Panc1 (cell line): ENCODE data around the gene SLC34A1.

Experiments used
- POLR2AphosphoS5 ChIP-seq: IDR thresholded peaks from 2 replicates; pipeline ENCODE4 v1.6.1; 2012; ENCODE audit warnings: mild to moderate bottlenecking, low read depth, low read length, moderate library complexity
- SIN3A ChIP-seq: IDR thresholded peaks from 2 replicates; pipeline ENCODE4 v1.6.1; 2012; ENCODE audit warnings: low read depth, mild to moderate bottlenecking, low read length, moderate library complexity, borderline replicate concordance; ENCODE audit not compliant: insufficient read depth
- TCF7L2 ChIP-seq: IDR thresholded peaks from 2 replicates; pipeline ENCODE4 v1.6.1; 2011; ENCODE audit warnings: mild to moderate bottlenecking, low read depth, low read length, inconsistent platforms
- TF ChIP-seq, protein P1 (sequence below): fragments of 450-650 bp; IDR thresholded peaks from 2 replicates; pipeline ENCODE4 v1.5.1; 2017; ENCODE audit warnings: mild to moderate bottlenecking
- TF ChIP-seq, protein P2 (sequence below), 2 experiments: IDR thresholded peaks; 2 replicates each; pipeline ENCODE4 v1.6.1; 2011 to 2012; ENCODE audit warnings: low read depth in 2 of 2, control low read depth in 1 of 2, low read length in 1 of 2, mild to moderate bottlenecking in 1 of 2, moderate library complexity in 1 of 2; ENCODE audit not compliant: insufficient read depth in 1 of 2

DNA sequence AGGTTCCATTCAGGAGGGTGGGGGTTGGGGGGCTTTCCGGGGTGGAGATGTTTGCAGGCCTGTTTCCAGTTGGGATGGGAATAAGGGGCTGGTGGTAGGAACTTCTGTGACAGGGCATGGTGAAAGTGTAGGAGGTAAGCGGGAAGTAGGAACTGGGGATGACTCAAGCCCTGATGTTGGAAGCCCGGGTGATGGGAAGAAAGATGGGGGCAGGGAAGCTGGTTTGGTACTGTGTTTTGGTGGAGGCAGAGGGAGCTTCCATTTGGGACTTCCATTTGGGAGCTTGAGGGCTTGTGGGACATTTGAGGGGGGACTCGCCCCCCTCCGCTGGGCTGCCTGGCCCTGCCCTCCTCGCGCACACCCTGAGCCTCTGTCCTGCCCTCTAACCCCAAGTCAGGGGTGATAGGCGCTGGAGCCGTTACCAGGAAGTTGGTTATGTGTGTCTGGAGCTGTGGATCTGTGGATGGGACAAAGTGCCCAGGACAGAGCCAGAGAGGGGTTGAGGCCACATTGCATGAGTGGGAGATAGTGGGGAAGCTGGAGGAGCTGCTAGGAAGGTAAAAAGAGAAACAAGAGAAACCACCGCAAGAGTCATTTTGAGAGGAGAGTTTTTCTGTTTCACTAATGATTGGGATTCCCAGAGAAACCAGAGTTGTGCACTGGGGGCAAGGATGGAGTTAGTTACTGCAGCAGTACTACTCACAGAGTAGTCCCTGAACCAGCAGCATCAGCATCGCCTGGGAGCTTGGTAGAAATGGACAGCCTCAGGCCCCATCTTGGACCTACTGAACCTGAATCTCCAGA lies 19.9 kb upstream of the SLC34A1 start:
- TF ChIP-seq, protein P1, sequence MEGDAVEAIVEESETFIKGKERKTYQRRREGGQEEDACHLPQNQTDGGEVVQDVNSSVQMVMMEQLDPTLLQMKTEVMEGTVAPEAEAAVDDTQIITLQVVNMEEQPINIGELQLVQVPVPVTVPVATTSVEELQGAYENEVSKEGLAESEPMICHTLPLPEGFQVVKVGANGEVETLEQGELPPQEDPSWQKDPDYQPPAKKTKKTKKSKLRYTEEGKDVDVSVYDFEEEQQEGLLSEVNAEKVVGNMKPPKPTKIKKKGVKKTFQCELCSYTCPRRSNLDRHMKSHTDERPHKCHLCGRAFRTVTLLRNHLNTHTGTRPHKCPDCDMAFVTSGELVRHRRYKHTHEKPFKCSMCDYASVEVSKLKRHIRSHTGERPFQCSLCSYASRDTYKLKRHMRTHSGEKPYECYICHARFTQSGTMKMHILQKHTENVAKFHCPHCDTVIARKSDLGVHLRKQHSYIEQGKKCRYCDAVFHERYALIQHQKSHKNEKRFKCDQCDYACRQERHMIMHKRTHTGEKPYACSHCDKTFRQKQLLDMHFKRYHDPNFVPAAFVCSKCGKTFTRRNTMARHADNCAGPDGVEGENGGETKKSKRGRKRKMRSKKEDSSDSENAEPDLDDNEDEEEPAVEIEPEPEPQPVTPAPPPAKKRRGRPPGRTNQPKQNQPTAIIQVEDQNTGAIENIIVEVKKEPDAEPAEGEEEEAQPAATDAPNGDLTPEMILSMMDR = no peak
- TF ChIP-seq, protein P2, sequence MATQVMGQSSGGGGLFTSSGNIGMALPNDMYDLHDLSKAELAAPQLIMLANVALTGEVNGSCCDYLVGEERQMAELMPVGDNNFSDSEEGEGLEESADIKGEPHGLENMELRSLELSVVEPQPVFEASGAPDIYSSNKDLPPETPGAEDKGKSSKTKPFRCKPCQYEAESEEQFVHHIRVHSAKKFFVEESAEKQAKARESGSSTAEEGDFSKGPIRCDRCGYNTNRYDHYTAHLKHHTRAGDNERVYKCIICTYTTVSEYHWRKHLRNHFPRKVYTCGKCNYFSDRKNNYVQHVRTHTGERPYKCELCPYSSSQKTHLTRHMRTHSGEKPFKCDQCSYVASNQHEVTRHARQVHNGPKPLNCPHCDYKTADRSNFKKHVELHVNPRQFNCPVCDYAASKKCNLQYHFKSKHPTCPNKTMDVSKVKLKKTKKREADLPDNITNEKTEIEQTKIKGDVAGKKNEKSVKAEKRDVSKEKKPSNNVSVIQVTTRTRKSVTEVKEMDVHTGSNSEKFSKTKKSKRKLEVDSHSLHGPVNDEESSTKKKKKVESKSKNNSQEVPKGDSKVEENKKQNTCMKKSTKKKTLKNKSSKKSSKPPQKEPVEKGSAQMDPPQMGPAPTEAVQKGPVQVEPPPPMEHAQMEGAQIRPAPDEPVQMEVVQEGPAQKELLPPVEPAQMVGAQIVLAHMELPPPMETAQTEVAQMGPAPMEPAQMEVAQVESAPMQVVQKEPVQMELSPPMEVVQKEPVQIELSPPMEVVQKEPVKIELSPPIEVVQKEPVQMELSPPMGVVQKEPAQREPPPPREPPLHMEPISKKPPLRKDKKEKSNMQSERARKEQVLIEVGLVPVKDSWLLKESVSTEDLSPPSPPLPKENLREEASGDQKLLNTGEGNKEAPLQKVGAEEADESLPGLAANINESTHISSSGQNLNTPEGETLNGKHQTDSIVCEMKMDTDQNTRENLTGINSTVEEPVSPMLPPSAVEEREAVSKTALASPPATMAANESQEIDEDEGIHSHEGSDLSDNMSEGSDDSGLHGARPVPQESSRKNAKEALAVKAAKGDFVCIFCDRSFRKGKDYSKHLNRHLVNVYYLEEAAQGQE (IDR thresholded peaks at IDR 0.05; ENCODE audit: insufficient read depth in 1 of 2, low read depth in 2 of 2, low read length in 1 of 2) = no peak
- TF ChIP-seq SIN3A (no peak), POLR2AphosphoS5 (no peak), TCF7L2 (no peak)
